GM18907 (cell line): ENCODE measurements around the gene LRRC9.

Experiments used
- ATAC-seq: cut with Tn5 transposase; IDR thresholded peaks from one replicate; pipeline ENCODE4 v1.9.1; 2021; ENCODE audit warnings: mild to moderate bottlenecking, moderate library complexity; ENCODE audit not compliant: unreplicated experiment

The LRRC9 gene

GRCh38 chr14:59919570-59920377, at the start of gene LRRC9:
TSS of gene LRRC9 (plus strand) at chr14:59920144.
- peak; percentile 21 for ATAC-seq

GRCh38 chr14:59870277-59871165, 49.4 kb upstream of the LRRC9 start, which contains the start of gene RTN1:
TSS of gene RTN1 (minus strand) at chr14:59870776. CDS start at chr14:59870630, 146 bp downstream.
- ATAC-seq, result peak; percentile 74

DNA sequence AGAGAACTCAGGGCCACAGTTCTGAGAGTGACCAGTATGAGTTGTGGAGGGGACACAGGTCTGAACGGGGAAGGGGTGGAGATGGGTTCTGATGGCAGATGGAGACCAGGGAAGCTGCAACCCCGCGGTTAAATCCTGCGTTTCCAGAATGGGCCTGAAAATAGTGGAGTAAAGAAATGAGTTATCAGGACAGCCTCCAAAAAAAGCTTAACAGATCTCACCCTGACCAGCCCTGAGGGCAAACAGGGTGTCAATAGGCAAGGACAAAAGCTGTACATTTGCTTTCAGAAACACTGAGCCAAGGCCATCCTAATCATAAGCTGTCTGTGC, 48.8 kb upstream of the LRRC9 start:
- ATAC-seq, result peak; percentile 9

DNA sequence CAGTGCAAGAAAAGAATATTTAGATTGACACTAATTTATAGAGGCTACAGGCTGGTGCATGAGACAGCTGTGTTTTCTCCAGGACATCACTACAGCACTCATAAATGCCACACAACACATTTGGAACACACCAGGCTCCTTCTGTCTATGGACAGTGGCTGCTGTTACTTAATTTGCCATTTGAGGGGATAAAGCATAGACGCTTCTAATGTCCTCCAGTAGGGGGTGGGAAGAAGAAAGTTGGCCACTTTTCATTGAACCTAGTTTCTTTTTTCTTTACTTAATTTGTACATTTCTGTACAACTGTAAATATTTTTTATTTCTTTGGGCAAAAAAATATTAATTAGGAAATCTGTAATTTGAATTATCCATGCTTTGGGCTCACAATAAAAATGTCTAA, 37.0 kb upstream of the LRRC9 start:
- ATAC-seq, result no peak

GRCh38 chr14:59890676-59891075, 29.3 kb upstream of the LRRC9 start:
- no peak for ATAC-seq

DNA sequence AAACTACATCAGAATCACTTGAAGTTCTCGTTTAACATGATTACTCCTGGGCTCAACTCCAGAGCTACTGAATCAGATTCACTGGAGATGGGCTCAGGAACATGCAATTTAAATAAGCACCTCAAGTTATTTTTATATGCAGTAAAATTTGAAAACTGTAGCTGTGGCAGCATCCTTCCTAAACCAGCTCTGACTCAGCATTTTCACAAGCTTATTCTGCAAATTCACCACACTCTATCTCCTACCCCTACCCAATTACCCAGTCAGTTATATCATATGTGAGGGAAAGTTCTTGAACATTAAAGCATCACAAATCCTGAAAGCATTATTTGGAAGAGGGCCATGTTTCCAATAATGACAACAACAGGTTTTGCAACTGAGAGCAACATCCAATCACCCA, 24.2 kb upstream of the LRRC9 start:
- no peak for ATAC-seq

GRCh38 chr14:59897757-59898383, 22.1 kb upstream of the LRRC9 start:
- no peak for ATAC-seq

DNA sequence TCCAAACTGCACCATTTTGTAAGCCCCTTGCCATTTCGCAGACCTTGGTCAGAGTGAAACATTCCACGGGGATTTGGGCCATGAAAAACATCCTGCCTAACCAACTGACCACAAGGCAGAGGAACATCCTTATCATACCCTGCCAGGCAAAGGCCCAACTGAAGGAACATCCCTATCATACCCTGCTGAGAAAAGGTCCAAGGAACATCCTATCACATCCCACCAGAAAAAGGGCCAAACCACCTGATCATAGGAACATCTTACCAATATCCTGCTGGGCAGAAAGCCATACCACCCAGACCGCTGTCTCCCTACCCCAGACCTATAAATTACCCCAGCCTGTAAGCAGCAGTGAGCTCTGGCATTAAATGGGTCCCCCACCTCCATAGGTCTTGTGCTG, 19.4 kb upstream of the LRRC9 start:
- ATAC-seq, result no peak

GRCh38 chr14:59904184-59904583, 15.8 kb upstream of the LRRC9 start:
- no peak for ATAC-seq

DNA sequence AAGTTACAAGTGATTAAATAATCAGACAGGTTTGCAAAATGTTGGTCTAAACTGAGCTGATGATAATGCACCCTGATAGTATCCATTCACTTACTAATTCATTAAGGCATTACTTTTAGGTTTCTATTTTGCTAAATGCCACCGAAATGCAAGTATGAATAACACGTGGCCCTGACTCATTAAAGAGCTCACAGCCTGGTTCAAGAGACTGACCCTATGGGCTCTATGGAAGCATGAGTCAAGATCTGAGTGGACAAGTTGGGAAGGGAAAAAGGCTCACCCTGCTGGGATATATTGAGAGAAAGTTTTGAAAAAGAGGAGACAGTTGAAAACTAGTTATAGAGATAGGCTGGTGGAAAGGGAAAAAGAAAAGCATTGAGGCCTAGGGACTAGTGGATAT, 14.8 kb upstream of the LRRC9 start:
- no peak for ATAC-seq

- no peak for ATAC-seq
Measured at GRCh38 chr14:59912443-59912842, 7.5 kb upstream of the LRRC9 start.

- no peak for ATAC-seq
Measured at GRCh38 chr14:59913187-59913586, 6.8 kb upstream of the LRRC9 start.

GRCh38 chr14:59918824-59919569, 947 bp upstream of the LRRC9 start:
- ATAC-seq, result peak; percentile 68

DNA sequence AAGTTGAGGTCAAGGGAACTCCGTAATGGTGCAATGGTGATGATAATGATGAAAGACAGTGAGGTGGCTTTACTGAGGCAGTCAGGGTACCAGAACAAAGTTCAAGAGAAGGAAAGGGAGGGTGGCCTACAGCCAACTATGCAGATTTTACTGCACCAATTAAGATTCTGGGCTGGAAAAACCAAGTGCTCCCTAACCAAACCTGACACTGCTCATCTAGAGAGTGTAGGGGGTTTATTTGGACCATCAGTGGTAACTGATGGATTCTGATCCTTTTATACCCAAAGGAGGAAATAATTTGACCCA, 387 bp downstream of the LRRC9 start:
- ATAC-seq, result no peak

- ATAC-seq, result no peak
Measured at GRCh38 chr14:59925797-59926196, 5.9 kb downstream of the LRRC9 start.

- ATAC-seq, result no peak
Measured at GRCh38 chr14:59926534-59926933, 6.6 kb downstream of the LRRC9 start.

GRCh38 chr14:59931237-59931636, 11.3 kb downstream of the LRRC9 start:
- no peak for ATAC-seq

DNA sequence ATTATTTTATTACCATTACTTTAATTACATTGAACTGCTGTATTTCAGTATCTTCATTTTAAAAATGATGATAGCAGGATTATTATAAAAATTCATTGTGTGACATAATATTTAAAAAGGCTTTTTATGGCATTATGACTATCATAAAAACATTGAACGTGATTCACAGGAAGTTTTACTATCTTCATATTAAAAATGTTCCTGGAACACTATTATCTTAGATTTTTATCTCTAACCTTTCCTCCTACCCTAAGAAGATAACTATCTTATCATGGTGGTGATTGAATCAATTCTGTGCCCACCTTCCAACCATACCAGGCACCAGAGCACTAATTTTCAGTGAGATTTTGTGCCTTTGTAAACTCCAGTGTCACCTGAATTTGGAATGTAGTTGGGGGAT, 16.2 kb downstream of the LRRC9 start:
- ATAC-seq, result no peak

GRCh38 chr14:59939828-59940227, 19.9 kb downstream of the LRRC9 start:
- ATAC-seq, result peak; percentile 50

DNA sequence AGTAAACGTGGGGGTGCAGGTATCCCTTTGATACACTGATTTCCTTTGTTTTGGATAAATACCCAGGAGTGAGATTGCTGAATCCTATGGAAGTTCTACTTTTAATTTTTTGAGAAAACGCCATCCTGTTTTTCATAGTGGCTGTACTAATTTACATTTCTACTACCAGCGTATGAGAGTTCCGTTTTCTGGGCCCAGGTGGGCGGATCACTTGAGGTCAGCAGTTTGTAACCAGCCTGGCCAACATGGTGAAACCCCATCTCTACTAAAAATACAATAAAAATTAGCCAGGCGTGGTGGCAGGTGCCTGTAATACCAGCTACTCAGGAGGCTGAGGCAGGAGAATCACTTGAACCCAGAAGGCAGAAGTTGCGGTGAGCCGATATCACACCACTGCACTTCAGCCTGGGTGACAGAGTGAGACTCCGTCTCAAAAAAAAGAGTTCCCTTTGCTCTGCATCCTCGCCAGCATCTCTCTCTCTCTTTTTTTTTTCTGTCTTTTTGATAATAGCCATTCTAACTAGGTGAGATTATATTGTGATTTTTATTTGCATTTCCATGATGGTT, 22.4 kb downstream of the LRRC9 start:
- ATAC-seq, result peak; percentile 60

DNA sequence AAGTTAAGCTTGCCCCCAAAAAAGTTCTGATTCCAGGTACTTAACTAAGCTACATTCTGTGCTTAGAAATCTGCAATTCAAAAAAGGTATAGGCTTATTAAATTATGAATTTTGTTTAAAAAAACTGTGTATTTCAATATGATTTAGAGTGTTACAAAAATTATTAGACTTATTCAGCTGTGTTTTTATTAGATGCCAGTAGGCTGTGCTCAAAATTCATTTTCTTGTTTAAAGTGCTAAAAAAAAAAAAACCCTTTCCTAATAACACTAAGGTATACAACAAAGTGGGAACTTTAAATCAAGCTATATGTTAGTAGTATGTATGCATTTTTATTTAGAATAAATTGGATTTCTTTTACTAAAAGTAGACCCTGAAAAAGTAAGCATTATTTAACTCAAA, 25.0 kb downstream of the LRRC9 start:
- no peak for ATAC-seq
